Measurements from ENCODE around the gene PHACTR1.

PHACTR1 gene

DNA sequence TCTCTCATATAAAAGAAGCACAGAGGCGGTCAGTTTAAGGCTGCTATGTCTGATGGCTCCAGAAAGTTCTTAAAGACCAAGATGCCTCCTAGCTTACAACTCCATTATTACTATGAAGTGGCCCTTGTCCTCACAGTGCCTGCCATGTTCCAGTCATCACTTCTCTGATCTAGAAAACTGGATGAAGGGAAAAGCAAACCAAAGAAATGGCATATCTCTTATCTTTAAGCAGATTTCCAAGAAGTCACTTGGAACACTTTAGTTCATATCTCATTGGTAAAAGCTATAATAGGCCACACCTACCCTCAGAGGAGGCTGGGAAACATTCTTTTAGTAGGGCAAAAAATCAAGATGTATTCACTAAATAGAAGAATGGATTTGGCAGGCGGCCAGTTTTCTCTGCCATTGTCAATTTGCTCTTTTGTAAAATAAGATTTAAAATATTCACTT is 322.2 kb downstream of the PHACTR1 start:
- Histone ChIP-seq H3K4me1 (ENCODE audit: control insufficient read depth, insufficient read depth, low read depth, low read length) (no peaks in the 10 kb centered on the region), H4K91ac (ENCODE audit: low read length) (no peak overlapping the region), H3K23ac (ENCODE audit: low read length in 2 of 2) (no peak overlapping the region), H3K36me3 (ENCODE audit: control insufficient read depth in 1 of 2, insufficient read depth in 2 of 2, low read depth in 1 of 2, low read length in 2 of 2) (no peaks in the 10 kb centered on the region), H2BK120ac (ENCODE audit: low read depth, low read length) (no peak overlapping the region), H3K4me3 (ENCODE audit: insufficient read depth in 1 of 2, low read depth in 1 of 2, low read length in 2 of 2) (no peak overlapping the region), H2AFZ (ENCODE audit: low read depth, low read length) (no peak overlapping the region), H3K27ac (ENCODE audit: low read length, poor library complexity, severe bottlenecking) (no peak overlapping the region), H3K9me3 (ENCODE audit: control insufficient read depth, low read length) (no peaks in the 10 kb centered on the region), H3K4me2 (ENCODE audit: low read length, poor library complexity, severe bottlenecking) (no peak overlapping the region), H3K14ac (ENCODE audit: low read length in 2 of 2) (no peak overlapping the region), H2AK5ac (ENCODE audit: low read length, severe bottlenecking) (no peak overlapping the region), H4K8ac (ENCODE audit: low read length) (no peak overlapping the region), H3K27me3 (ENCODE audit: control insufficient read depth in 1 of 2, insufficient read depth in 1 of 2, low read length in 2 of 2) (no peaks in the 10 kb centered on the region), H3K79me1 (replicated peaks; ENCODE audit: low read length, poor library complexity, severe bottlenecking) (peaks cover 4% of the 10 kb centered on the region), H2BK15ac (ENCODE audit: low read depth, poor library complexity, severe bottlenecking) (no peak overlapping the region), H2BK12ac (ENCODE audit: low read length in 2 of 2) (no peak overlapping the region), H3K4ac (ENCODE audit: low read depth in 1 of 2, low read length in 2 of 2) (no peak overlapping the region), H3K9ac (ENCODE audit: low read length) (no peak overlapping the region), H2BK5ac (ENCODE audit: low read depth, low read length, poor library complexity, severe bottlenecking) (no peak overlapping the region), H3K18ac (ENCODE audit: low read depth in 1 of 2, low read length in 2 of 2) (no peak overlapping the region)
- DNase-seq = no peak
- WGBS = 82% methylated on average over 1 of the region's 2 CpGs

GRCh38 chr6:13044390-13044789 is 327.8 kb downstream of the PHACTR1 start:
- no peak overlapping the region for H3K14ac ChIP-seq (ENCODE audit: low read length in 2 of 2)
- H3K36me3 ChIP-seq (ENCODE audit: control insufficient read depth in 1 of 2, insufficient read depth in 2 of 2, low read depth in 1 of 2, low read length in 2 of 2) = no peaks in the 10 kb centered on the region
- H3K4me3 ChIP-seq (ENCODE audit: insufficient read depth in 1 of 2, low read depth in 1 of 2, low read length in 2 of 2) = no peak overlapping the region
- H3K4me1 ChIP-seq (ENCODE audit: control insufficient read depth, insufficient read depth, low read depth, low read length) = no peaks in the 10 kb centered on the region
- H3K79me1 ChIP-seq (replicated peaks; ENCODE audit: low read length, poor library complexity, severe bottlenecking) = peaks cover 3% of the 10 kb centered on the region
- H2BK5ac ChIP-seq (ENCODE audit: low read depth, low read length, poor library complexity, severe bottlenecking) = no peak overlapping the region
- no peaks in the 10 kb centered on the region for H3K9me3 ChIP-seq (ENCODE audit: control insufficient read depth, low read length)
- no peak overlapping the region for H3K9ac ChIP-seq (ENCODE audit: low read length)
- no peak overlapping the region for H3K4ac ChIP-seq (ENCODE audit: low read depth in 1 of 2, low read length in 2 of 2)
- H3K27ac ChIP-seq (ENCODE audit: low read length, poor library complexity, severe bottlenecking) = no peak overlapping the region
- no peaks in the 10 kb centered on the region for H3K27me3 ChIP-seq (ENCODE audit: control insufficient read depth in 1 of 2, insufficient read depth in 1 of 2, low read length in 2 of 2)
- H4K8ac ChIP-seq (ENCODE audit: low read length) = no peak overlapping the region
- H2BK120ac ChIP-seq (ENCODE audit: low read depth, low read length) = no peak overlapping the region
- H2BK12ac ChIP-seq (ENCODE audit: low read length in 2 of 2) = no peak overlapping the region
- H4K91ac ChIP-seq (ENCODE audit: low read length) = no peak overlapping the region
- H3K4me2 ChIP-seq (ENCODE audit: low read length, poor library complexity, severe bottlenecking) = no peak overlapping the region
- peak; percentile 4 for DNase-seq
- no peak overlapping the region for H3K18ac ChIP-seq (ENCODE audit: low read depth in 1 of 2, low read length in 2 of 2)
- H2BK15ac ChIP-seq (ENCODE audit: low read depth, poor library complexity, severe bottlenecking) = no peak overlapping the region
- H3K23ac ChIP-seq (ENCODE audit: low read length in 2 of 2) = no peak overlapping the region
- no peak overlapping the region for H2AK5ac ChIP-seq (ENCODE audit: low read length, severe bottlenecking)
- H2AFZ ChIP-seq (ENCODE audit: low read depth, low read length) = no peak overlapping the region
- WGBS = 89% methylated on average over 6 of the region's 6 CpGs

- no peak overlapping the region for H2AK5ac ChIP-seq (ENCODE audit: low read length, severe bottlenecking)
- no peak overlapping the region for H2BK12ac ChIP-seq (ENCODE audit: low read length in 2 of 2)
- no peak overlapping the region for H3K4ac ChIP-seq (ENCODE audit: low read depth in 1 of 2, low read length in 2 of 2)
- no peak overlapping the region for H3K23ac ChIP-seq (ENCODE audit: low read length in 2 of 2)
- H3K9ac ChIP-seq (ENCODE audit: low read length) = no peak overlapping the region
- H3K18ac ChIP-seq (ENCODE audit: low read depth in 1 of 2, low read length in 2 of 2) = no peak overlapping the region
- H3K27me3 ChIP-seq (ENCODE audit: control insufficient read depth in 1 of 2, insufficient read depth in 1 of 2, low read length in 2 of 2) = no peaks in the 10 kb centered on the region
- 100% methylated on average over 2 of the region's 4 CpGs for WGBS
- peaks cover 3% of the 10 kb centered on the region for H3K79me1 ChIP-seq (replicated peaks; ENCODE audit: low read length, poor library complexity, severe bottlenecking)
- no peak overlapping the region for H3K4me3 ChIP-seq (ENCODE audit: insufficient read depth in 1 of 2, low read depth in 1 of 2, low read length in 2 of 2)
- H3K4me2 ChIP-seq (ENCODE audit: low read length, poor library complexity, severe bottlenecking) = no peak overlapping the region
- no peaks in the 10 kb centered on the region for H3K9me3 ChIP-seq (ENCODE audit: control insufficient read depth, low read length)
- H3K27ac ChIP-seq (ENCODE audit: low read length, poor library complexity, severe bottlenecking) = no peak overlapping the region
- H2BK5ac ChIP-seq (ENCODE audit: low read depth, low read length, poor library complexity, severe bottlenecking) = no peak overlapping the region
- DNase-seq = no peak
- no peak overlapping the region for H3K14ac ChIP-seq (ENCODE audit: low read length in 2 of 2)
- no peaks in the 10 kb centered on the region for H3K4me1 ChIP-seq (ENCODE audit: control insufficient read depth, insufficient read depth, low read depth, low read length)
- no peak overlapping the region for H2BK15ac ChIP-seq (ENCODE audit: low read depth, poor library complexity, severe bottlenecking)
- no peaks in the 10 kb centered on the region for H3K36me3 ChIP-seq (ENCODE audit: control insufficient read depth in 1 of 2, insufficient read depth in 2 of 2, low read depth in 1 of 2, low read length in 2 of 2)
- no peak overlapping the region for H4K8ac ChIP-seq (ENCODE audit: low read length)
- H2AFZ ChIP-seq (ENCODE audit: low read depth, low read length) = no peak overlapping the region
- no peak overlapping the region for H2BK120ac ChIP-seq (ENCODE audit: low read depth, low read length)
- no peak overlapping the region for H4K91ac ChIP-seq (ENCODE audit: low read length)
These were observed 328.3 kb downstream of the PHACTR1 start for GRCh38 chr6:13044896-13045295.

GRCh38 chr6:13045676-13046075 is 329.1 kb downstream of the PHACTR1 start:
- H2BK120ac ChIP-seq (ENCODE audit: low read depth, low read length) = no peak overlapping the region
- no peak overlapping the region for H2BK12ac ChIP-seq (ENCODE audit: low read length in 2 of 2)
- H3K4me1 ChIP-seq (ENCODE audit: control insufficient read depth, insufficient read depth, low read depth, low read length) = no peaks in the 10 kb centered on the region
- no peak for DNase-seq
- H3K79me1 ChIP-seq (replicated peaks; ENCODE audit: low read length, poor library complexity, severe bottlenecking) = peaks cover 3% of the 10 kb centered on the region
- no peak overlapping the region for H4K8ac ChIP-seq (ENCODE audit: low read length)
- no peak overlapping the region for H3K9ac ChIP-seq (ENCODE audit: low read length)
- no peak overlapping the region for H4K91ac ChIP-seq (ENCODE audit: low read length)
- H2BK5ac ChIP-seq (ENCODE audit: low read depth, low read length, poor library complexity, severe bottlenecking) = no peak overlapping the region
- WGBS = 91% methylated on average over 2 of the region's 2 CpGs
- no peak overlapping the region for H2AFZ ChIP-seq (ENCODE audit: low read depth, low read length)
- no peak overlapping the region for H2BK15ac ChIP-seq (ENCODE audit: low read depth, poor library complexity, severe bottlenecking)
- H3K27ac ChIP-seq (ENCODE audit: low read length, poor library complexity, severe bottlenecking) = no peak overlapping the region
- no peak overlapping the region for H3K4ac ChIP-seq (ENCODE audit: low read depth in 1 of 2, low read length in 2 of 2)
- H3K36me3 ChIP-seq (ENCODE audit: control insufficient read depth in 1 of 2, insufficient read depth in 2 of 2, low read depth in 1 of 2, low read length in 2 of 2) = no peaks in the 10 kb centered on the region
- H3K18ac ChIP-seq (ENCODE audit: low read depth in 1 of 2, low read length in 2 of 2) = no peak overlapping the region
- H3K9me3 ChIP-seq (ENCODE audit: control insufficient read depth, low read length) = no peaks in the 10 kb centered on the region
- no peak overlapping the region for H2AK5ac ChIP-seq (ENCODE audit: low read length, severe bottlenecking)
- no peak overlapping the region for H3K14ac ChIP-seq (ENCODE audit: low read length in 2 of 2)
- no peaks in the 10 kb centered on the region for H3K27me3 ChIP-seq (ENCODE audit: control insufficient read depth in 1 of 2, insufficient read depth in 1 of 2, low read length in 2 of 2)
- no peak overlapping the region for H3K23ac ChIP-seq (ENCODE audit: low read length in 2 of 2)
- H3K4me3 ChIP-seq (ENCODE audit: insufficient read depth in 1 of 2, low read depth in 1 of 2, low read length in 2 of 2) = no peak overlapping the region
- no peak overlapping the region for H3K4me2 ChIP-seq (ENCODE audit: low read length, poor library complexity, severe bottlenecking)

Data from mesenchymal stem cell (in vitro differentiated cells and primary cell).